ENCODE data around the gene SNX10. TPM values are rescaled to one million over a fixed set of nuclear protein-coding genes. Genes with fewer than 3 reads are reported as not detected.

Gene SNX10
- total RNA-seq, 1 donor from 2014 or later: 5.2 TPM

GRCh38 chr7:26326211-26326610 lies 34.5 kb downstream of the SNX10 start:
- intact Hi-C loops (cut with DNase I): no loop called here
- Histone ChIP-seq H3K4me3 (no peak overlapping the region), H3K4me1 (no peaks in the 10 kb centered on the region), H3K9me3 (no peaks in the 10 kb centered on the region), H3K36me3 (no peaks in the 10 kb centered on the region), H3K27me3 (no peaks in the 10 kb centered on the region), H3K27ac (no peak overlapping the region)
- DNase-seq (ENCODE audit: extremely low spot score in 2 of 2): no peak
- no peak for TF ChIP-seq POLR2A (IDR thresholded peaks at IDR 0.05)
- no peak for TF ChIP-seq CTCF (IDR thresholded peaks at IDR 0.05)
- no peak for TF ChIP-seq POLR2AphosphoS5 (IDR thresholded peaks at IDR 0.05; ENCODE audit: insufficient read depth in 1 of 2, low read depth in 1 of 2)

GRCh38 chr7:26328498-26329390 lies 37.1 kb downstream of the SNX10 start:
- no peak for DNase-seq (ENCODE audit: extremely low spot score in 2 of 2)
- TF ChIP-seq POLR2A (IDR thresholded peaks at IDR 0.05) (no peak), CTCF (IDR thresholded peaks at IDR 0.05) (no peak), POLR2AphosphoS5 (IDR thresholded peaks at IDR 0.05; ENCODE audit: insufficient read depth in 1 of 2, low read depth in 1 of 2) (no peak)
- no peak overlapping the region for H3K4me3 ChIP-seq
- no peaks in the 10 kb centered on the region for H3K9me3 ChIP-seq
- no peak overlapping the region for H3K27ac ChIP-seq
- no peaks in the 10 kb centered on the region for H3K36me3 ChIP-seq
- intact Hi-C loops (cut with DNase I): no loop called here
- no peaks in the 10 kb centered on the region for H3K27me3 ChIP-seq
- no peaks in the 10 kb centered on the region for H3K4me1 ChIP-seq

GRCh38 chr7:26329520-26330255 lies 38.0 kb downstream of the SNX10 start:
- DNase-seq (ENCODE audit: extremely low spot score in 2 of 2): no peak
- H3K27ac ChIP-seq: no peak overlapping the region

GRCh38 chr7:26331113-26331512 lies 39.5 kb downstream of the SNX10 start:
- Histone ChIP-seq H3K4me1 (no peaks in the 10 kb centered on the region), H3K27ac (no peak overlapping the region), H3K9me3 (no peaks in the 10 kb centered on the region), H3K36me3 (no peaks in the 10 kb centered on the region), H3K27me3 (no peaks in the 10 kb centered on the region), H3K4me3 (no peak overlapping the region)
- TF ChIP-seq POLR2AphosphoS5 (IDR thresholded peaks at IDR 0.05; ENCODE audit: insufficient read depth in 1 of 2, low read depth in 1 of 2) (no peak), POLR2A (IDR thresholded peaks at IDR 0.05) (no peak), CTCF (IDR thresholded peaks at IDR 0.05) (no peak)
- intact Hi-C loops (cut with DNase I): no loop called here
- no peak for DNase-seq (ENCODE audit: extremely low spot score in 2 of 2)

More at GRCh38 chr7:26329520-26330255, 38.0 kb downstream of the SNX10 start:
- Histone ChIP-seq H3K36me3 (no peaks in the 10 kb centered on the region), H3K9me3 (no peaks in the 10 kb centered on the region), H3K4me3 (no peak overlapping the region), H3K4me1 (no peaks in the 10 kb centered on the region), H3K27me3 (no peaks in the 10 kb centered on the region)
- intact Hi-C loops (cut with DNase I): no loop called here
- TF ChIP-seq POLR2AphosphoS5 (IDR thresholded peaks at IDR 0.05; ENCODE audit: insufficient read depth in 1 of 2, low read depth in 1 of 2): no peak
- no peak for TF ChIP-seq POLR2A (IDR thresholded peaks at IDR 0.05)
- no peak for TF ChIP-seq CTCF (IDR thresholded peaks at IDR 0.05)
